Loucy (cell line): ENCODE measurements around the gene WTIP.

ENCODE experiments used
- H2AFZ ChIP-seq: fragments of 200-600 bp; sonication (generic); 2 replicates; pipeline ENCODE4 v1.6.0; 2016; ENCODE audit warnings: antibody characterized with exemption, mild to moderate bottlenecking, low read length, moderate library complexity
- H3F3A ChIP-seq: fragments of 200-600 bp; 2 replicates; pipeline ENCODE4 v1.6.0; 2016; ENCODE audit warnings: antibody characterized with exemption, low read depth, mild to moderate bottlenecking
- H3K27me3 ChIP-seq: fragments of 200-600 bp; sonication (generic); 2 replicates; pipeline ENCODE4 v1.6.1; 2014; ENCODE audit warnings: low read length, mild to moderate bottlenecking; ENCODE audit not compliant: insufficient read depth, poor library complexity, severe bottlenecking
- H3K36me3 ChIP-seq: fragments of 200-600 bp; sonication (generic); 2 replicates; pipeline ENCODE4 v1.6.1; 2016; ENCODE audit warnings: low read length; ENCODE audit not compliant: insufficient read depth
- H3K4me1 ChIP-seq: fragments of 200-600 bp; sonication (generic); 2 replicates; pipeline ENCODE4 v1.5.1; 2014; ENCODE audit warnings: low read length, mild to moderate bottlenecking; ENCODE audit not compliant: insufficient read depth, poor library complexity, severe bottlenecking
- H3K4me2 ChIP-seq: fragments of 200-600 bp; sonication (generic); 2 replicates; pipeline ENCODE4 v1.6.0; 2014; ENCODE audit warnings: antibody characterized with exemption, low read length, low read depth, mild to moderate bottlenecking; ENCODE audit not compliant: poor library complexity, severe bottlenecking
- H3K4me3 ChIP-seq: fragments of 200-600 bp; sonication (generic); 2 replicates; pipeline ENCODE4 v1.5.1; 2014; ENCODE audit warnings: low read length, mild to moderate bottlenecking, mixed read lengths; ENCODE audit not compliant: poor library complexity, severe bottlenecking
- H3K79me2 ChIP-seq: fragments of 200-600 bp; sonication (generic); 2 replicates; pipeline ENCODE4 v1.6.1; 2014; ENCODE audit warnings: low read length; ENCODE audit not compliant: insufficient read depth
- H3K9ac ChIP-seq: fragments of 200-600 bp; sonication (generic); 2 replicates; pipeline ENCODE4 v1.6.0; 2014; ENCODE audit warnings: mild to moderate bottlenecking, low read depth, low read length, moderate library complexity; ENCODE audit not compliant: poor library complexity, severe bottlenecking
- H3K9me2 ChIP-seq: fragments of 200-600 bp; sonication (generic); replicated peaks from 2 replicates; pipeline ENCODE4 v1.6.1; 2016; ENCODE audit warnings: low read depth, low read length, mixed read lengths
- H3K9me3 ChIP-seq: fragments of 200-600 bp; sonication (generic); 2 replicates; pipeline ENCODE4 v1.6.1; 2014; ENCODE audit warnings: mild to moderate bottlenecking, antibody characterized with exemption, low read length, low read depth; ENCODE audit not compliant: insufficient read depth
- H4K20me1 ChIP-seq: fragments of 200-600 bp; sonication (generic); 2 replicates; pipeline ENCODE4 v1.6.0; 2014; ENCODE audit warnings: antibody characterized with exemption, low read length, mild to moderate bottlenecking; ENCODE audit not compliant: insufficient read depth, poor library complexity, severe bottlenecking
- CTCF ChIP-seq: fragments of 200-600 bp; sonication (generic); conservative IDR thresholded peaks from 2 replicates; pipeline ENCODE4 v1.5.1; 2014; ENCODE audit warnings: mild to moderate bottlenecking, antibody characterized with exemption, low read length
- EZH2phosphoT487 ChIP-seq: fragments of 200-600 bp; IDR thresholded peaks from 2 replicates; pipeline ENCODE4 v1.6.1; 2018; ENCODE audit warnings: antibody characterized with exemption, mild to moderate bottlenecking, moderate library complexity, borderline replicate concordance

WTIP gene

DNA sequence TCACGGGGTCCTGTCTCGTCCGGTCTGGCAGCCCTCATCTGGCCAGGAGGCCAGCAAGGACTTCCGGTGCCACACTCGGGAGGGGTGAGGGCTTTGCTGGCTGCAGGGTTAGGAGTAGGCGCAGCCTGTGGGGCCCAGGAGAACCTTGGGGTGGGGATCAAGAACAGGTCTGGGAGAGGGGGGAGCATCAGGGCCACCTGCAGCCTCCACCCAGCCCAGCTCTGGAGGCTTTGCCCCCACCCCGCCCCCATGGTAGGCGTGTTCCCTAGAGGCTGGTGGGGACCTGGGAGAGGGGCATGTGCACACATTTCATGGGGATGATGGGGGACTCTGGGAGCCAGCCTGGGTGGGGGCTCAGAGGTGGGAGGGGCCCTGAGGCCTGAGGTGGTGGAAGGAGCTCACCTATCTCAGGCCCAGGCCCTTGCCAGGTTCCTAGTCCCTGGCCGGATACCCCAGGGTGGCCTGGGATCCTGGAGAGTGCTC lies 23.3 kb downstream of the WTIP start:
- Histone ChIP-seq H3K4me3 (no peak overlapping the region), H3K9me3 (no peaks in the 10 kb centered on the region), H4K20me1 (no peaks in the 10 kb centered on the region), H2AFZ (no peak overlapping the region), H3K4me2 (no peak overlapping the region), H3K79me2 (no peaks in the 10 kb centered on the region), H3K36me3 (no peaks in the 10 kb centered on the region), H3K4me1 (no peaks in the 10 kb centered on the region), H3F3A (no peaks in the 10 kb centered on the region), H3K27me3 (no peaks in the 10 kb centered on the region), H3K9me2 (no peaks in the 10 kb centered on the region), H3K9ac (no peak overlapping the region)
- TF ChIP-seq EZH2phosphoT487 (no peak), CTCF (no peak)

- H3K9me2 ChIP-seq = no peaks in the 10 kb centered on the region
- no peaks in the 10 kb centered on the region for H3K9me3 ChIP-seq
- H3K4me1 ChIP-seq = no peaks in the 10 kb centered on the region
- TF ChIP-seq EZH2phosphoT487 (no peak), CTCF (no peak)
- no peaks in the 10 kb centered on the region for H3K36me3 ChIP-seq
- no peaks in the 10 kb centered on the region for H3K79me2 ChIP-seq
- H3F3A ChIP-seq = no peaks in the 10 kb centered on the region
- H3K4me2 ChIP-seq = no peak overlapping the region
- H4K20me1 ChIP-seq = no peaks in the 10 kb centered on the region
- no peak overlapping the region for H3K4me3 ChIP-seq
- no peak overlapping the region for H3K9ac ChIP-seq
- H2AFZ ChIP-seq = no peak overlapping the region
- no peaks in the 10 kb centered on the region for H3K27me3 ChIP-seq
These were observed 23.9 kb downstream of the WTIP start for GRCh38 chr19:34505321-34506025.

DNA sequence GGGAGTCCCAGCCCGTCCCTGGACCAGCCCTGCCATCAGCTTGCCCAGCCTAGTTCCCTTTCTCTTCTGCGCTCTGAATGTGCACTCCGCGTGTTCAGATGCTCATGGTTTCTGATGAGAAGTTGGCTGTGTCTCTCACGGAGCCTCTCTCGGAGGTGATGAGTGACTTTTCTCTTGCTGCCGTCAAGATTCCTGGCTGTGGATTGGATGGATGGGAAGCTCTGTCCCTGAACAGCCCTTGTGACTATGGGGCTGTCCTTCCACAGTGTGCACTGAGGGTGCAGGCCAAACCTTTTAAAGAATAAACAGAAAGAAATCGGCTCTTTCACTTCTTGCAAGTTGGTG lies 24.4 kb downstream of the WTIP start:
- Histone ChIP-seq H3K9ac (no peak overlapping the region), H3K9me3 (no peaks in the 10 kb centered on the region), H3K4me3 (no peak overlapping the region), H3K4me1 (no peaks in the 10 kb centered on the region), H4K20me1 (no peaks in the 10 kb centered on the region), H3K4me2 (no peak overlapping the region), H2AFZ (no peak overlapping the region), H3F3A (no peaks in the 10 kb centered on the region), H3K27me3 (no peaks in the 10 kb centered on the region), H3K9me2 (no peaks in the 10 kb centered on the region), H3K79me2 (no peaks in the 10 kb centered on the region), H3K36me3 (no peaks in the 10 kb centered on the region)
- no peak for TF ChIP-seq CTCF
- TF ChIP-seq EZH2phosphoT487 = no peak
